Activated effector memory CD4-positive, alpha-beta T cell treated with anti-CD3 and anti-CD28 coated beads, Interleukin-2, amount 50 U/mL, for 16 hours (primary cell): ENCODE results near the gene HDGFL3.
"Not testable (repeated sequence)": the region's sequence is repeated elsewhere in the genome, so short reads cannot be mapped to it uniquely, and the experiment has no call there.

Source experiments
- DNase-seq: peaks from one replicate; pipeline ENCODE4 v3.0.0-alpha.2; 2020

HDGFL3 gene

DNA sequence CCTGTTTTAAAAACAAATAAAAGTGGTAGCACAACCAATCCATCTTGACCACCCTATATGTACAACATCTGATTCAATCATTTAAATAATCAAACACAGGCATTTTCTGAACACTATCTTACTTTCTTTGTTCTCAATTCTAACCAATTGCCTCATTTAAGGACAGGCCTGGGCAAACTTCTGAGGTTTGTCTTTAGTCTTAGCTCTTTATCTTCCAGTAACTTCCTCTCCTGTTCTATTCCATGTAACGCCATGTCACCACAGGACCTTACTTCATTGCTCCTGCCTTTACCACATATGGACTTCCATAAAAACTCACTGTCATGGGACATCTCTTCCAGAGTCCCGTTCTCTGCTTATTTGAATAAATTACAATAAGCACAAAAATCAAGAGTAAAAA lies 14.9 kb downstream of the HDGFL3 start:
- DNase-seq, result no peak

DNA sequence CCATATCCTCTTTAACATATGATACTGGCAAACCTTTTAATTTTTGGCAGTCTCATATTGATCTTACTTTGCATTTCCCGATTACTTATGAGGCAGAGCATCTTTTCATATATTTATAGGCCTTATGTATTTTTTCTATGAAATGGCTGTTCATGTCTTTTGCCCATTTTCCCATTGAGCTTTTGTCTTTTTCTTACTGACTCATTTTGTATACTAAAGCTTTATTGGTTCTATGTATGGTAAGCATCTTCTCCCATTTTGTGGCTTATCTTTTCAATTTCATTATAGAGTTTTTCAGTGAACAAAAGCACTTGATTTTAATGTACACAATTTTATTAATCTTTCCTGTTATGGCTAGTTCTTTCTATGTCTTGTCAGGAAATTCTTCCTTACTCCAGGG lies 17.2 kb downstream of the HDGFL3 start:
- no peak for DNase-seq

DNA sequence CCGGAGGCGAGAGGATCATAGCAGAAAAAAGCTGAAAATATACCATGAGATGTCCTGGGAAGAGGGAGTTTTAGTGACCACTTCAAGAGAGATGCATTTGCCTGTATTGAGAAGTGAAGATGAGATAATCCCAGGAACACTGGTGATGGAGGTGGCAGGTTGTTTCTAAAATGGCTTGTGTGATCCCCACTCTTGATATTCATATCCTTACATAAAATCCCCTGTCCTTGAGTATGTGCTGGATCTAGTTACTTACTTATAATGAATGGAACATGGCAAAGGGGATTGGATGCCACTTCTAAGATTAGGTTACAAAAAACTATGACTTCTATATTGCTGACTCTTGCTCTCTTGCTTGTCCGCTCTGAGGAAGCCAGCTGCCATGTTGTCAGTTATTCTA lies 22.1 kb downstream of the HDGFL3 start:
- no peak for DNase-seq

DNA sequence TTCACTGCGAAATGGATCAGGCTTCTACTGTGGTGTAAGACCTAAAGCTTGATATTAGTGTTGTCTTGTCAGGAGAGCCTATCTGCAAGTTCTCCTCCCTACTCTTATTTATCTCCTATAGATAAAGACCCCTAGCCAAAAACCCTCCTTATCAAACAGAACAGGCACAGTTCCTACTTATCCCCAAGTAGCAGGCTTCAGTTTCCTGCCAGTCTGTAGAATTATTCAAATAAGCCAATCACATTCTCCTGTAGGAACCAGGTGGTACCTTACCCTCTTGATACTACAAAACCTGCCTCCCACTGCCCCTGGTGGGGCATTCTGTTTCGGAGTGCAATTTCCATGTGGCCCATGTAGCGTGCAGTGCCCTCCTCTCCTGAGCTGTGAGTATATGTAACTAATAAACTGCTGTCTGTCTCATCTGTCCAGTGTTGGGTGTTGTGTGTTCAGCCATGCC lies 28.7 kb downstream of the HDGFL3 start:
- DNase-seq, result no peak

DNA sequence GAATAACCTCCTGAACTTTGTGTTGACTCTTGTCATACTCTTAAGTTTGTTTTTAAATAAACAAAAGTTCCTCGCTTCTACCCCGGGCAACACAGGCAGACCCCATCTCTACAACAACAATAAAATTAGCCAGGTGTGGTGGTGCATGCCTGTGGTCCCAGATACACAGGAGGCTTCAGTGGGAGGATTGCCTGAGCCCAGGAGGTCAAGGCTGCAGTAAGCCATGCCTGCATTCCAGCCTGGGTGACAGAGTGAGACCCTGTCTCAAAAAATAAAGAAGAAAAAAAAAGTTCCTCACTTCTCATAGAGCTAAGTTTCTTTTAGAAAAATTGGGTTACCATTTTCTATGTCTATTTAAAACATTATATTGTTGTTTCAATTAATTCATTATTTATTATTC lies 29.2 kb downstream of the HDGFL3 start:
- DNase-seq, result no peak

DNA sequence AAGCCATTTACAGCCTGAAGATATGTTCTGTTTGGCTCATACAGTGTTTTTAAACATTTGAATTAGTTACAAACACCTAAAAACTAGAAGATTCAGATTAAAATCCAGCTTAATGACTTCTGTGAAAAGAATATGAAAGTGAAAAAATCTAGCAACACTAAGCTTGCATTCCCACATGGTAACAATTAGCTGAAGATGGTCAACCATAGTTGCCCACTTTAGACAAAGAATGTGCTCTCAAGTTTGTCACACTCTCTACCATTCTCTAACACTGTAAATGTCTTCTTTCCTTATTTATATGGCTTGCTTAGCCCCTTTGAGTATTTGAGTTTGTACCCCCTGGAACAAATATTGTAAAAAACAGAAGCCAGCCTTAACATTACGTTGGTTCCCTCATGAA lies 32.7 kb downstream of the HDGFL3 start:
- DNase-seq, result no peak

DNA sequence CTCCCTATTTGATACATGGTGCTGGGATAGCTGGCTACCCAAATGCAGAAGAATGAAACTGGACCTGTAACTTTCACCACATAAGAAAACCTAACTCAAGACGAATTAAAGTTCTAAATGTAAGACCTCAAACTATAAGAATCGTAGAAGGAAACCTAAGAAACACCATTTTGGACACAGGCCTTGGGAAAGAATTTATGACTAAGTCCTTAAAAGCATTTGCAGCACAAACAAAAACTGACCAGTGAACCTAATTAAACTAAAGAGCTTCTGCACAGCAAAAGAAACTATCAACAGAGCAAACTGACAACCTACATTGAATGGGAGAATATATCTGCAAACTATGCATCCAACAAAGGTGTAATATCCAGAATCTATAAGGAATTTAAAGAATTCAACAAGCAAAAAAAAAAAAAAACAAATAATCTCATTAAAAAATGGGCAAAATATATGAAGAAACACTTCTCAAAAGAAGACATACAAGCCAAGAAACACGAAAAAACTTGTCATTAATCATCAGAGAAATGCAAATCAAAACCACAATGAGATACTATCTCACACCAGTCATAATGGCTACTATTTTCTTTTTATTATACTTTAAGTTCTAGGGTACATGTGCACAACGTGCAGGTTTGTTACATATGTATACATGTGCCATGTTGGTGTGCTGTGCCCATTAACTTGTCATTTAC lies 37.0 kb downstream of the HDGFL3 start:
- no peak for DNase-seq

DNA sequence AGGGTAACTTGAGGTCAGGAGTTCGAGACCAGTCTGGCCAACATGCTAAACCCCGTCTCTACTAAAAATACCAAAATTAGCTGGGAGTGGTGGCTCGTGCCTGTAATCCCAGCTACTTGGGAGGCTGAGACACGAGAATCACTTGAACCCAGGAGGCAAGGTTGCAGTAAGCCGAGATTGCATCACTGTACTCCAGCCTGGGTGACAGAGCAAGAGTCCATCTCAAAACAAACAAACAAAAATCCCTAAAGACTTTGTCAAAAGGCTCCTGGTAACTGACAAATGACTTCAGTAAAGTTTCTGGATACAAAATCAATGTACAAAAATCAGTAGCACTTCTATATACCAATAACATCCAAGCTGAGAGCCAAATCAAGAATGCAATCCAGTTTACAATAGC lies 38.0 kb downstream of the HDGFL3 start:
- DNase-seq, result not testable (repeated sequence)

DNA sequence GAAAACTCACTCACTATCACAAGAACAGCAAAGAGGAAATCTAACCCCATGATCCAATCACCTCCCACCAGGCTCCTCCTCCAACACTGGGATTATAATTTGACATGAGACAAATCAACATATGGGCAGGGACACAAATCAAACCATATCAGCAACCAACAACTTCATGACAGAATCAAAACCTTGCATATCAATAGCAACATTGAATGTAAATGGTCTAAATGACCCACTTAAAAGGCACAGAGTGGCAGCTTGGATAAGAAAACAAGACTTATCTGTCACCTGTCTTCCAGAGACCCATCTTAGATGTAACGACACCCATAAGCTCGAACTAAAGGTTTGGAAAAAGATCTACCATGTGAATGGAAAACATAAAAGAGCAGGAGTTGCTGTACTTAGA lies 40.8 kb downstream of the HDGFL3 start:
- DNase-seq, result no peak

DNA sequence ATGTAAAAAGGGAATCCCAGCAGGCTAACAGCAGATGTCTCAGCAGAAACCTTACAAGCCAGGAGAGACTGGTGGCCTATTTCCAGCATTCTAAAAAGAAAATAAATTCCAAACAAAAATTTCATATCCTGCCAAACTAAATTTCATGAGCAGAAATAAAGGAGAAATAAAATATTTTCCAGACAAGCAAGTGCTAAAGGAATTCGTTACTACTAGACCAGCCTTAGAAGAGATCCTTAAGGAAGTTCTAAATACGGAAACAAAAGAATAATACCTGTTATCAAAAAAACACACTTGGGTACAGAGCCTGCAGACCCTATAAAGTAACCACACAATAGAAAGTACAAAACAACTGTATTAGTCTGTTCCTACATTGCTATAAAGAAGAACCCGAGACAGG lies 41.4 kb downstream of the HDGFL3 start:
- DNase-seq, result no peak

DNA sequence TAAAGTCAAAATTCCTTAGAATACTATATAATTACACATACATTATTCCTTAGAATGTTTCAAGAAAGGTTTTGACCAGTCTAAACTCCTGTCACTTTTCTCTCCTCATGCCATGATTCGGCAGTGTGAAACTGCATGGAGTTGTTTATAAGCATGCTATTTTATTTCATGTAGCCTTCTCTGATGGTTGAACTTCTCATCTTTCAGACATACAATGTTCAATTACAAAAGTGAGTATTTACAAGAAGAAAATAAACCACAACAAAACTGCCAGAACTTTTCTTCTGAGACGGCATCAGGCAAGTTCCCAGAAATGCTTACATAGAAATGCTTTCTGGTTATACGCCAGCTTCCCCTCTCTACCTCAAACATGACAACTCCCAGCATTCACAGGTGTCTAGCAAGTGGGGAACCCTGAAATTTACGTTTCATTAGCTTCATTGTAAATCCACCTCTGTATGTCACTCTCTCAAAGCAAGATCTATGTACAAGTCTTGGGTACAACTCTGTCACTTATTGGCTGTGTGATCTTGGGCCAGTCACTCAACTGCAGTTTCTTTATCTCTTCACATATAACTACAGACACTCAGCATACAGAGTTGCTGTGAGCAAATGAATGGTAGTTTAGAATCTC lies 42.7 kb downstream of the HDGFL3 start:
- no peak for DNase-seq

DNA sequence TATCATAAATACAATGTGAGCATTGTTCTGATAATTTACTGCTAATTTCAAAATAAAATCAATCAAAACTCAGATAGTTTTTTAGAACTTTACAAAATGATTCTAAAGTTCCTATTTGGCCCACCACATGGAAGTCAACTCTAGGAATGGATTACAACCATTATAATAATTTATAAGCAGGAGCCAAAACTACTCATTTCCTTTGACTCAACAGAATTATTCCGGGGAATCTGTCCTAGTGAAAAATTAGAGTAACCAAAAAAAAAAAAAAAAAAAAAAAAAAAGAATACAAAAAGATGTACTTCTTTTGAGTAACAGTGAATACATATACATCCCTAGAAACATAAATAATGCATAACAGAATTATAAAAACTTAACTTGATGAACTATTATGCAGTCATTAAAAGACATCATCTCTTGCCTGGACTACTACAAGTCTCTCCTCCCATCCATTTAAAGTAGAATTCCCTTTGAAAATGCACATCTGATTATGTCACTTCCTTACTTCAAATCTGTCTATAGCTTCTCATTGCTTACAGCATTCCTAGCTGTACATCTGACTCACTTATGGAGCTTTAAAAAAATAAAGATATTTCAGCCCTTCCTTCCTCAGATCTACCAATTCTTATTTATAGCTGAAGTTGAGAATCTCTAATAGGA lies 43.4 kb downstream of the HDGFL3 start:
- no peak for DNase-seq

DNA sequence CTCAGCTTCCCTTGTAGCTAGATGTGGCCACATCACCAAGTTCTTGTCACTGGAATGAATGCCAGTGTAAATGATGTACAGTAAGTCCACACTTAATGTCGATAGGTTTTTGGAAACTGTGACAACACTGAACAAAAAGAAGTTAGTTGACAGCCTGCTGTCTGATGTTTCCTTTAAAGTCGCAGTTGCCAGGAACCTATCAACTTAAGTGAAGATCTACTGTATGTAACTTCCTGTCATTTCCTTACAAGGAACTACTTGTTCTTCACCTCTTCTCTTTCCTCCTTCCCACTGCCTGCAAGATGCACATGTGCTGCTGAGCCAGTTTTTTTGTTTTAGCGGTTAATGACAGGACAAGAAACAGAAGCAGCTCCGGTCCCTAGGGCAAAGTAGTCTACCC lies 44.6 kb downstream of the HDGFL3 start:
- no peak for DNase-seq

DNA sequence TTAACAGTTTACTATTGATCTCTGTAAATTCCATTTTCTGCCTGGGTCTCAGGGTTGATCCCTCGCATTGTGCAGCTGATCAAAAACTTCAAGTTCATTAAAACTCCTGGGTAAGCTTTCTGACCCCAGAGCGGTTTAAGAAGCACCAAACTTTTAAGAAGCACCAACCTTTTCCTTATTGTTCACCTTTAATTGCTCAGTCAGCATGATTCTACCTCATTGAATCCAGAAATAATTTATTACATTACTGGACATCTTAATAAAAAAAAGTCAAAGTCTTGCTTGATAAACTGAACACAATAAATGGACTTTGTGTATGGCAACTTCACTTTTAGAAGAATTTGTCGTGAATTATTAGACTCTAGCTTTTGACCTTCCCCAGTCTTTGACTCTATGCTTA lies 46.9 kb downstream of the HDGFL3 start:
- DNase-seq, result no peak

DNA sequence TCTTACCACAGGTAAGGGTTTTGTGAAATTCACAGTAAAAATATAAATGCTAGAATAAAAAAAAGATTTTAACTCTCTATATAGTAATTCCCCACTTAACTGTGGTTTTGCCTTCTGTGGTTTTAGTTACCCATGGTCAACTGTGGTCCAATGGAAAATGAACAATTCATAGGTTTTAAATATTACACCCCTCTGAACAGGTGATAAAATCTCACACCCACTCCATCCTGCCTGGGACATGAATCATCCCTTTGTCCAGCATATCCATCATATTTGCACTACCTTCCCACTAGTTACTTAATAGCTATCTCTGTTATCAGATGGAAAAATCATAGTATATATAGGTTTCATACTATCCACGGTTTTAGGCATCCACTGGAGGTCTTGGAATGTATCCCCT lies 49.2 kb downstream of the HDGFL3 start:
- no peak for DNase-seq

DNA sequence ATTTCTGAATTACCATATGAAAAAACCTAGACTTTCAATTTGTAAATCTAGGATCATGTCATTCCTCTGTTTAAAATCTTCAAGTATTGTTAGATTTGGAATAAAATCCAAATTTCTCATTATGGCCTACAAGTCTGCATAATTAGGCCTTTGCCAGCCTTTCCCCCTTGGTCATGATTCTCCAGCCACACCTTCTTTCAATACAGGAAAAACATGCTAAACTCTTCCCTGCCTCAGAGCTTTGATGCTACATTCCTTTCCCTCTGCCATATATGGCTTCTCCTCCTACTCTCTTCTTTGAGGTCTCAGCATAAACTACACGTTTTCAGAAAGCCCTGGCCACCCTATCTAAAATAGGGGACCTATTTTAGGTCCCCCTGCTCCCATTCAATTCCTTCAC lies 51.7 kb downstream of the HDGFL3 start:
- no peak for DNase-seq

DNA sequence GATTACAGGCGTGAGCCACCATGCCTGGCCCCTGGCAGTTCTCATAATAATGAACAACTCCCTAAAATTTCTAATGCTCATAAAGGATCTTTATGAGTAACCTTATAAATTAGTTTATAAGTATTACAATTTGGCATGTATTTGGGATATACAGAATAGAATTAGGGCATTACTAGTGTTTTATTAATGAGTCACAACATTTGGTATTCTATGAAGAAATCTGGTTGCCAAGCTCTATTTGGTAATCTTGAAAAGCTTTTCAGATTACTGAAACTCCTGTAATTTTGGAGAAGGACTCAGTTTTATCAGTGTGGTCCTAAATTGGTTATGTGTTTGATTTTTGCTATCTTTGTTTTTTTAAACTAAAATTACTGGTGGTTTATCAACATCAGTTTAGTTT lies 54.3 kb downstream of the HDGFL3 start:
- no peak for DNase-seq

DNA sequence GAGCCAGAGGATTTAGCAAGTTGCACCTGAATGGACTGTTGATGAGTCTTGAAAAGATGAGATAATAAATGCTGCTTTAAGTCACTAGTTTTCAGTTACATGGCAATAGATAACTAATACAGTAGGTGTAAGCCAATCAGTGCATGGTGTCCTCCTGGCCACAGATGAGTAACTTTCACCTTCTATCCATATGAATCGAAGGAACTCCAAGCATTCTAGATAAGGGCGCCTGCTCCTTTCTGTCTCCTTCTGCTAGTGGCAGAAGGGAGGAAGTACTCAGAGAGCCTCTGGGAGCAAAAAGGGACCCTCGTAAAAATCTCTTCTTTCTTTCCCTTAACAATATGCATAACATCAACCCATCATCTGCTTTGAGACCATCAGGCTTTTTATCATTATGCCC lies 62.9 kb downstream of the HDGFL3 start:
- DNase-seq, result no peak

DNA sequence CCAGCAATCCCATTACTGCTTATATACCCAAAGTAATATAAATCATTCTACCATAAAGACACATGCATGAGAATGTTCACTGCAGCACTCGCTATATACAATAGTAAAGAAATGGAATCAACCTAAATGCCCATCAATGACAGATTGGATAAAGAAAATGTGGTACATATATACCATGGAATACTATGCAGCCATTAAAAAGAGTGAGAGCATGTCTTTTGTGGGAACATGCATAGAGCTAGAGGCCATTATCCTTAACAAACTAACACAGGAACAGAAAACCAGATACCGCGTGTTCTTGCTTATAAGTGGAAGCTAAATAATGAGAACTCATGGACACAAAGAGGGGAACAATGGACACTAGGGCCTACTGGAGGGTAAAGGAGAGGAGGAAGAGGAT lies 65.5 kb downstream of the HDGFL3 start:
- not testable (repeated sequence) for DNase-seq

DNA sequence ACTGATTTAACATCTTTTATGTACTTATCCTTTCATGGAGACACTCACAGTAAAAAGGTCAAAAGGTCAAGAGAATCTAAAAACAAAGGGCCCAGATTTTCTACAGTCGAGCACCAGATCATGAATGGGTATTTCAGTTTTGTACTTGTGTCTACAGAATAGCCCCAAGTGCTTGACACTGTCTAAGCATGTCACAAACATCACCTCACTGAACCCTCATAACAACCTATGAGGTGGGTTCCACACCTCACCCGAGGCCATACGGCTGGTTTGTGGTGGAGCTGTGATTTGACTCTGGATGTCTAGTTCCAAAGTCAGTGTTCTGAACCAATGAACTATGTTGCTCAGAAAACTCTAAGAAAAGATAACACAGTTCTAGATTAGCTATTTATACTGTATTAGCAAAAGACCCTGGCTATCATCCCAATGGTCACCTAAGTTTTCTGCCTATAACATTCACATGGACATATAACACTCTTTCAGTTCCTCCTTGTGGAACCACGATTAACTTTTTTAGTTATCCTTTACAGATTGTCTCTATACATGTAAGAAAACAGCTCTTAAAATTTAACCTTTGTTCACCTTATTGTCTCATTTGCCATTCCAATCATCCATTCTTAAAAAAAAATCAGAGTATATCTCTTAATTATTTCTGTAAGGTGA lies 74.6 kb downstream of the HDGFL3 start:
- no peak for DNase-seq

DNA sequence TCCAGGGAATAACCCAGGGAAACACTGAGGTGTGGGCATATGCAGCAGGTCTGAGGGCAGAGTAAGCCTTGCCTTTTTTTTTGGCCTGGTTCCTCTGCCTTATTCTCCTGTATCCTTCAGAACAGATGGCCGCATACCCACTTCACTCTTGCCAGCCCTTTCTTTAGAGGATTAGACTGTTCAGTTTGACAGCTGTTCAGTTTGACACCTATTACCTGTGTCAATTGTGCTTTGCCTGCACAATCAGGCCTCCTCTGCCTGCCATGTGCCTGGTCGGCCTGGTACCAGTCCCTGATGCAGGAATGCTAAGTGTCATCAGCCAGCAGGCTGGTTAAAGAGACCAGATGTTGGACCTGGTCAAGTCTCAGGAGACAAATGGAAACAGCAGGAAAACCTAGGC lies 77.8 kb downstream of the HDGFL3 start:
- DNase-seq, result no peak

DNA sequence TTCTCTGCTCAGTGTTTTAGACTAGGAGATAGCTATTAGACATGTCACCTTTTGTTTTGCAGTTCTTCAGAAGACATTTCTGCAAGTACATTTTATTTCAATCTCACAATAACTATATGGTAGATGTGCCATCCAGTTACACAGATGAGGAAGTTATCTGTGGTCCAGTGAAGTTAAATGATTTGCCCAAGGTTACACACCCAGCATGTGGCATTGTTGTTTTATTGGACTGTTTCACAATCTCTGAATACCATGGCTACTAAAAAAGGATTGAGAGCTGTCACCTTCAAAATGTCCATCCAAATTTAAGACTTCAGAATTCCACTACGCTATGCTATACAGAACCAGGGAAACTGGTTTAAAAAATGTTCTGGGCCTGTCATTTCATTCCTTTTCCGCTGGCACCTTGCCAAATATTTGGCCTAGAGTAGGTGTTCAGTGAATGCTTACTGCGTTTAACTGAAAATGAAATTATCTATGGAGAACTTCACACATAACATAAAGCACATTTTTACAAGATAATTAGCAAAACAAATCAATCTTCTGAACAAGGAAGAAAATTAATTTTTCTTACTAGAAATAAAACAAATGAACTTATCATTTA lies 80.0 kb downstream of the HDGFL3 start:
- no peak for DNase-seq

DNA sequence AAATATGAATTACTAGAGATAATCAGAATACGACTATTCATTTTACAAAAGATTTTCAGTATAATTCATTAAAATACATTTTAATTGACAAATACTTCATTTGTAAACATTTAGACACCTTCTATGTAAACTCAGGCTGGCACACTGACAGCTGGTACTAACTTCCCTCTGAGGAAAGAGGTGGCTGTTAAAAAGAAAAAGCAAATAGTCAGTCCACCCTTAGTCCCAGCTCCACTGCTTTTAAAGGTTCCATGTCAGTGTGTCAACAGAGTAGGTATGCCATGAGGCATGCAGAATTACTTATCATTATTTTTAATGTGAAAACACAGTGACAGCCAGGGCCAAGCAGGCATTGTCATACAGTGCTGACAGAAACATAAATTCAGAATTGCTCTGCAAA lies 84.1 kb downstream of the HDGFL3 start:
- DNase-seq, result no peak
